SK-N-SH (cell line): ENCODE results near the gene SETBP1. TPM values are rescaled to one million over a fixed set of nuclear protein-coding genes. Genes with fewer than 3 reads are reported as not detected.

Experiments
- CTCF ChIA-PET: fragments of 300-600, 350-600 bp; formaldehyde crosslinking; extraction: SDS; loops from one replicate; lab custom pipeline; 2021; lab: Yijun Ruan, JAX
- POLR2A ChIA-PET: fragments of 350-600 bp; sonication (Branson Sonifier 250); formaldehyde crosslinking; extraction: SDS; loops from one replicate; lab custom pipeline; 2020; ENCODE audit warnings: antibody characterized with exemption, inconsistent platforms; lab: Yijun Ruan, JAX
- DNase-seq: peaks from one replicate; pipeline ENCODE4 v3.0.0; 2012
- H2AFZ ChIP-seq: fragments of 200-600 bp; sonication (generic); 2 replicates; pipeline ENCODE4 v1.8.1; 2016; ENCODE audit warnings: antibody characterized with exemption, mild to moderate bottlenecking, low read depth
- H3F3A ChIP-seq: fragments of 200-600 bp; sonication (generic); replicated peaks from 2 replicates; pipeline ENCODE3; 2016; ENCODE audit warnings: antibody characterized with exemption, mild to moderate bottlenecking; ENCODE audit not compliant: insufficient read depth
- H3K27ac ChIP-seq, 2 experiments: fragments of 200-500 bp in 1 of 2; fragments of 200-600 bp in 1 of 2; sonication (Bioruptor generic) in 1 of 2; sonication (generic), shearing (Covaris generic) in 1 of 2; 2 replicates each; pipeline versions ENCODE4 v1.5.1 to v1.6.1; 2014 to 2016; ENCODE audit warnings: low read depth in 2 of 2, inconsistent platforms in 1 of 2, low read length in 1 of 2, mild to moderate bottlenecking in 1 of 2, mixed read lengths in 1 of 2
- H3K27me3 ChIP-seq: fragments of 200-600 bp; sonication (generic), shearing (Covaris generic); 2 replicates; pipeline ENCODE4 v1.6.1; 2016; ENCODE audit warnings: mixed run types; ENCODE audit not compliant: insufficient read depth
- H3K36me3 ChIP-seq, 2 experiments: fragments of 200-500 bp in 1 of 2; fragments of 200-600 bp in 1 of 2; sonication (Bioruptor generic) in 1 of 2; sonication (generic) in 1 of 2; replicated peaks in 1 of 2; 2 replicates each; pipeline versions ENCODE3 to v1.5.1; 2014 to 2016; ENCODE audit warnings: low read length in 1 of 2, mild to moderate bottlenecking in 1 of 2; ENCODE audit not compliant: insufficient read depth in 2 of 2, control insufficient read depth in 1 of 2
- H3K4me1 ChIP-seq, 2 experiments: fragments of 200-500 bp in 1 of 2; fragments of 200-600 bp in 1 of 2; sonication (Bioruptor generic) in 1 of 2; sonication (generic), shearing (Covaris generic) in 1 of 2; 2 replicates each; pipeline versions ENCODE4 v1.5.1 to v1.6.1; 2014 to 2016; ENCODE audit warnings: low read depth in 1 of 2, low read length in 1 of 2, mixed run types in 1 of 2; ENCODE audit not compliant: insufficient read depth in 2 of 2, control insufficient read depth in 1 of 2
- H3K4me2 ChIP-seq: fragments of 200-600 bp; sonication (generic), shearing (Covaris generic); 2 replicates; pipeline ENCODE4 v1.6.1; 2017; ENCODE audit warnings: mixed run types
- H3K4me3 ChIP-seq, 2 experiments: fragments of 200-500 bp in 1 of 2; fragments of 200-600 bp in 1 of 2; sonication (Bioruptor generic) in 1 of 2; sonication (generic), shearing (Covaris generic) in 1 of 2; 2 replicates each; pipeline versions ENCODE4 v1.5.1 to v1.8.1; 2014 to 2016; ENCODE audit warnings: low read depth in 2 of 2, inconsistent platforms in 1 of 2, low read length in 1 of 2, mild to moderate bottlenecking in 1 of 2, mixed read lengths in 1 of 2, moderate library complexity in 1 of 2
- H3K79me2 ChIP-seq: fragments of 200-600 bp; sonication (generic); 2 replicates; pipeline ENCODE4 v1.8.1; 2017; ENCODE audit warnings: mild to moderate bottlenecking; ENCODE audit not compliant: insufficient read depth
- H3K9ac ChIP-seq: fragments of 200-600 bp; sonication (generic); 2 replicates; pipeline ENCODE4 v1.6.1; 2017; ENCODE audit warnings: mixed run types
- H3K9me2 ChIP-seq: fragments of 200-600 bp; sonication (generic); 2 replicates; pipeline ENCODE4 v1.6.1; 2017; ENCODE audit warnings: mixed run types
- H3K9me3 ChIP-seq: fragments of 200-600 bp; sonication (generic); 2 replicates; pipeline ENCODE4 v1.6.1; 2017; ENCODE audit warnings: mixed run types, mild to moderate bottlenecking, moderate library complexity
- H4K20me1 ChIP-seq: fragments of 200-600 bp; sonication (generic); 2 replicates; pipeline ENCODE4 v1.6.1; 2017; ENCODE audit warnings: mild to moderate bottlenecking, mixed run types; ENCODE audit not compliant: insufficient read depth
- CTCF ChIP-seq: fragments of 200-600 bp; sonication (generic); IDR thresholded peaks from 2 replicates; pipeline ENCODE4 v1.6.1; 2017; ENCODE audit warnings: antibody characterized with exemption, mild to moderate bottlenecking, moderate library complexity
- FOSL2 ChIP-seq: IDR thresholded peaks from 2 replicates; pipeline ENCODE4 v1.4.0; 2012; ENCODE audit warnings: low read depth, mild to moderate bottlenecking, moderate library complexity, borderline replicate concordance
- MXI1 ChIP-seq: IDR thresholded peaks from 2 replicates; pipeline ENCODE4 v1.6.1; 2012; ENCODE audit warnings: mild to moderate bottlenecking, low read depth, low read length, improper control_type of control experiment
- POLR2AphosphoS5 ChIP-seq: IDR thresholded peaks from 2 replicates; pipeline ENCODE4 v1.6.1; 2012; ENCODE audit warnings: low read depth, low read length
- RCOR1 ChIP-seq: fragments of 150-350 bp; IDR thresholded peaks from 2 replicates; pipeline ENCODE4 v1.6.1; 2017; ENCODE audit warnings: antibody characterized with exemption, low read length
- RXRA ChIP-seq: IDR thresholded peaks from 2 replicates; pipeline ENCODE4 v1.4.0; 2012; ENCODE audit warnings: low read depth, mild to moderate bottlenecking, borderline replicate concordance
- SIN3A ChIP-seq: IDR thresholded peaks from 2 replicates; pipeline ENCODE4 v1.6.1; 2012; ENCODE audit warnings: low read depth, mild to moderate bottlenecking, low read length, moderate library complexity, borderline replicate concordance
- SMC3 ChIP-seq: IDR thresholded peaks from 2 replicates; pipeline ENCODE4 v1.6.1; 2012; ENCODE audit warnings: low read depth, low read length, improper control_type of control experiment
- TAF1 ChIP-seq: IDR thresholded peaks from 2 replicates; pipeline ENCODE4 v1.6.1; 2012; ENCODE audit warnings: low read depth, mild to moderate bottlenecking, low read length, moderate library complexity, borderline replicate concordance
- WGBS: methylation state at CpG from one replicate; pipeline ENCODE4 v1.1.6; 2017; ENCODE audit warnings: low lambda C conversion rate; 5-methylcytosine and 5-hydroxymethylcytosine counted together
- polyA plus RNA-seq, 3 experiments: library from polyadenylated mRNA; depleted of rRNA; stranded (reverse); fragments of >200 nt; gene quantifications; 2 replicates each; pipeline ENCODE4 v1.2.3, GENCODE V29; 2012
- TF ChIP-seq, protein P1 (sequence below): IDR thresholded peaks from 2 replicates; pipeline ENCODE4 v1.6.1; 2012; ENCODE audit warnings: mild to moderate bottlenecking, low read depth, low read length, moderate library complexity

The SETBP1 gene
- 3.0 and 3.1 TPM in 2 replicates for polyA plus RNA-seq (2012; rRNA removed)
- 2.8 and 3.0 TPM in 2 replicates for polyA plus RNA-seq (2012; cell fraction: cytosol; rRNA removed)
- 2.8 and 4.3 TPM in 2 replicates for polyA plus RNA-seq (2012; cell fraction: nucleus; rRNA removed)

DNA sequence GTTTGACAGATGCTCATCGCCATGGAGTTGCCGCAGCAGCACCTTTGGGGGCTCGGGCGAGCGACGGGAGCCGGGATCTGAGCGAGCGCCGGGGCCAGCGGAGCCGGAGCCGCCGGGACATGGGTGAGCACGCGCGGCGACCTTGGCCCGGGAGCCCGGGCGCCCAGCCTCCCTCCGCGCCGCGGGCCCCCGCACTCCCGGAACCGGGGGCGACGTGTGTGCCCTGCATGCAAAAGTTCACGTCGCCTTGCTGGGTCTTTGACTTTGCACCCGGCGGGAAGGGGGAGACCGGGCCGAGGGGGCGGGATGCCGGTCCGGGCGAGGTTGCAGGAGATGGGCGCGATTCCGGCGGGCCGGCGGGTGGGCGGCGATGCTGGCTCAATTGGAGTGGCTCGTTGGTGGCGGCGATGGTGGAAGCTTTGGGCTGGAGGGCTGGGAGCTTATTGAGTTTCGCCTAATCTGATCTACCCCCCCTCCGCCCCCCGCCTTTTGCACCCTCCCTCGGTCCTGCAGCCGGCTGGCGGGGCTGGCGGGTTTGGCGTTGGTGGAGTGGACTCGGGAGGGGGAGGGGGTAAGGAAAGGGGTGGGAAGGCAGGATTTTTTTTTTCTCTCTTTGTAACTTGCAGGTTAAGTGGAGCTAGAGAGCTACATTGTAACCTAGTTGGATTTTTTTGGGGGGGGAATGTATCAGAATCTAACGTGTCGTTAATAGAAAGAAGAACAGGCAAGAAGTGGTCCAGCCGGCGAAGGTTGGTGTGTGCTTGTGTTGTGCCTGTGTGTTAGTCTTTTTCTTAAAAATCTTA is at the start of gene SETBP1:
Gene SETBP1, plus strand, starts transcription at position 616 of the 803 bp plus-strand sequence. CDS start 20,459 bp downstream, outside the sequence.
- no peak for TF ChIP-seq RXRA
- TF ChIP-seq FOSL2 = no peak
- TF ChIP-seq TAF1 = 0 out of 2 replicates have a peak, but pooled peaks have one; percentile 11
- TF ChIP-seq SIN3A = no peak; the same call in 1 of the 2 replicates
- TF ChIP-seq RCOR1 = no peak
- TF ChIP-seq, protein P1, sequence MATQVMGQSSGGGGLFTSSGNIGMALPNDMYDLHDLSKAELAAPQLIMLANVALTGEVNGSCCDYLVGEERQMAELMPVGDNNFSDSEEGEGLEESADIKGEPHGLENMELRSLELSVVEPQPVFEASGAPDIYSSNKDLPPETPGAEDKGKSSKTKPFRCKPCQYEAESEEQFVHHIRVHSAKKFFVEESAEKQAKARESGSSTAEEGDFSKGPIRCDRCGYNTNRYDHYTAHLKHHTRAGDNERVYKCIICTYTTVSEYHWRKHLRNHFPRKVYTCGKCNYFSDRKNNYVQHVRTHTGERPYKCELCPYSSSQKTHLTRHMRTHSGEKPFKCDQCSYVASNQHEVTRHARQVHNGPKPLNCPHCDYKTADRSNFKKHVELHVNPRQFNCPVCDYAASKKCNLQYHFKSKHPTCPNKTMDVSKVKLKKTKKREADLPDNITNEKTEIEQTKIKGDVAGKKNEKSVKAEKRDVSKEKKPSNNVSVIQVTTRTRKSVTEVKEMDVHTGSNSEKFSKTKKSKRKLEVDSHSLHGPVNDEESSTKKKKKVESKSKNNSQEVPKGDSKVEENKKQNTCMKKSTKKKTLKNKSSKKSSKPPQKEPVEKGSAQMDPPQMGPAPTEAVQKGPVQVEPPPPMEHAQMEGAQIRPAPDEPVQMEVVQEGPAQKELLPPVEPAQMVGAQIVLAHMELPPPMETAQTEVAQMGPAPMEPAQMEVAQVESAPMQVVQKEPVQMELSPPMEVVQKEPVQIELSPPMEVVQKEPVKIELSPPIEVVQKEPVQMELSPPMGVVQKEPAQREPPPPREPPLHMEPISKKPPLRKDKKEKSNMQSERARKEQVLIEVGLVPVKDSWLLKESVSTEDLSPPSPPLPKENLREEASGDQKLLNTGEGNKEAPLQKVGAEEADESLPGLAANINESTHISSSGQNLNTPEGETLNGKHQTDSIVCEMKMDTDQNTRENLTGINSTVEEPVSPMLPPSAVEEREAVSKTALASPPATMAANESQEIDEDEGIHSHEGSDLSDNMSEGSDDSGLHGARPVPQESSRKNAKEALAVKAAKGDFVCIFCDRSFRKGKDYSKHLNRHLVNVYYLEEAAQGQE = no peak
- TF ChIP-seq CTCF = peak; percentile 23
- 0 out of 2 replicates have a peak, but pooled peaks have one; percentile 1 for TF ChIP-seq SMC3
- TF ChIP-seq POLR2AphosphoS5 = no peak
- peak; percentile 30 for TF ChIP-seq MXI1
- WGBS = under 1% methylated on average over 16 of the region's 64 CpGs
- peak within 1 kb of the TSS; percentile 73 for H2AFZ ChIP-seq
- H3F3A ChIP-seq = peaks cover 7% of the 10 kb centered on the region
- no peaks in the 10 kb centered on the region for H3K27me3 ChIP-seq
- H4K20me1 ChIP-seq = no peaks in the 10 kb centered on the region
- H3K4me1 ChIP-seq = peaks cover 22 to 26% of the 10 kb centered on the region in 2 experiments
- DNase-seq = peak; percentile 84
- H3K9me2 ChIP-seq = no peaks in the 10 kb centered on the region
- peak within 1 kb of the TSS; percentile 93 for H3K4me2 ChIP-seq
- H3K9me3 ChIP-seq = no peaks in the 10 kb centered on the region
- H3K4me3 ChIP-seq = peak within 1 kb of the TSS; percentile 74 to 86
- H3K27ac ChIP-seq = peak within 1 kb of the TSS; percentile 70 to 94
- H3K36me3 ChIP-seq = no peaks in the 10 kb centered on the region
- CTCF ChIA-PET = interaction anchor here (1.1 to 1.5 kb wide), 2 partner anchors 63 to 258 kb away, joined by 3 to 5 read pairs; no protein-coding TSS in a partner anchor
- peaks cover 38% of the 10 kb centered on the region for H3K79me2 ChIP-seq
- H3K9ac ChIP-seq = peak within 1 kb of the TSS; percentile 93
- POLR2A ChIA-PET = no interaction called here
